Measurements from ENCODE around the gene HPD.

HPD gene

GRCh38 chr12:121845701-121846100 is 13.0 kb downstream of the HPD start:
- Histone ChIP-seq H3K9me3 (ENCODE audit: insufficient read depth, low read length, severe bottlenecking) (no peaks in the 10 kb centered on the region), H3K79me2 (ENCODE audit: insufficient read depth, low read length) (no peaks in the 10 kb centered on the region), H3K4me2 (ENCODE audit: insufficient read depth, low read length) (no peak overlapping the region), H3K27me3 (ENCODE audit: insufficient read depth, low read length, poor library complexity) (no peaks in the 10 kb centered on the region), H3K9ac (ENCODE audit: low read depth, low read length) (no peak overlapping the region), H3K4me3 (ENCODE audit: low read depth in 1 of 2, low read length in 2 of 2) (no peak overlapping the region), H4K20me1 (ENCODE audit: insufficient read depth, low read length) (no peaks in the 10 kb centered on the region), H3K36me3 (ENCODE audit: insufficient read depth, low read length) (no peaks in the 10 kb centered on the region), H3K27ac (ENCODE audit: low read length) (no peak overlapping the region), H2AFZ (ENCODE audit: low read depth, low read length) (no peak overlapping the region), H3K4me1 (ENCODE audit: insufficient read depth, low read length) (no peaks in the 10 kb centered on the region)
- ATAC-seq (ENCODE audit: insufficient read depth, low read depth) (no peak), DNase-seq (no peak)
- TF ChIP-seq EZH2 (IDR thresholded peaks at IDR 0.05; ENCODE audit: borderline replicate concordance, low read depth, low read length, severe bottlenecking) (no peak), CTCF (IDR thresholded peaks at IDR 0.05; ENCODE audit: borderline replicate concordance, extremely low read depth, low read length, poor library complexity, severe bottlenecking) (no peak)

GRCh38 chr12:121843236-121843982 is 15.2 kb downstream of the HPD start:
- H3K36me3 ChIP-seq (ENCODE audit: insufficient read depth, low read length), result no peaks in the 10 kb centered on the region
- no peak overlapping the region for H3K4me3 ChIP-seq (ENCODE audit: low read depth in 1 of 2, low read length in 2 of 2)
- no peaks in the 10 kb centered on the region for H3K9me3 ChIP-seq (ENCODE audit: insufficient read depth, low read length, severe bottlenecking)
- DNase-seq, result no peak
- no peaks in the 10 kb centered on the region for H3K79me2 ChIP-seq (ENCODE audit: insufficient read depth, low read length)
- H3K27me3 ChIP-seq (ENCODE audit: insufficient read depth, low read length, poor library complexity), result no peaks in the 10 kb centered on the region
- H3K27ac ChIP-seq (ENCODE audit: low read length), result no peak overlapping the region
- peaks cover 17% of the 10 kb centered on the region for H3K4me1 ChIP-seq (ENCODE audit: insufficient read depth, low read length)
- ATAC-seq (ENCODE audit: insufficient read depth, low read depth), result no peak
- no peak overlapping the region for H2AFZ ChIP-seq (ENCODE audit: low read depth, low read length)
- TF ChIP-seq EZH2 (IDR thresholded peaks at IDR 0.05; ENCODE audit: borderline replicate concordance, low read depth, low read length, severe bottlenecking), result no peak
- TF ChIP-seq CTCF (IDR thresholded peaks at IDR 0.05; ENCODE audit: borderline replicate concordance, extremely low read depth, low read length, poor library complexity, severe bottlenecking), result no peak
- H3K4me2 ChIP-seq (ENCODE audit: insufficient read depth, low read length), result no peak overlapping the region
- no peak overlapping the region for H3K9ac ChIP-seq (ENCODE audit: low read depth, low read length)
- H4K20me1 ChIP-seq (ENCODE audit: insufficient read depth, low read length), result no peaks in the 10 kb centered on the region

- peak overlapping the region; percentile 100 for H2AFZ ChIP-seq (ENCODE audit: low read depth, low read length)
- H4K20me1 ChIP-seq (ENCODE audit: insufficient read depth, low read length), result no peaks in the 10 kb centered on the region
- no peaks in the 10 kb centered on the region for H3K36me3 ChIP-seq (ENCODE audit: insufficient read depth, low read length)
- H3K27me3 ChIP-seq (ENCODE audit: insufficient read depth, low read length, poor library complexity), result no peaks in the 10 kb centered on the region
- peak overlapping the region; percentile 83 for H3K9ac ChIP-seq (ENCODE audit: low read depth, low read length)
- no peak for DNase-seq
- peak overlapping the region; percentile 99 for H3K4me2 ChIP-seq (ENCODE audit: insufficient read depth, low read length)
- H3K9me3 ChIP-seq (ENCODE audit: insufficient read depth, low read length, severe bottlenecking), result no peaks in the 10 kb centered on the region
- TF ChIP-seq CTCF (IDR thresholded peaks at IDR 0.05; ENCODE audit: borderline replicate concordance, extremely low read depth, low read length, poor library complexity, severe bottlenecking) (peak; percentile 7), EZH2 (IDR thresholded peaks at IDR 0.05; ENCODE audit: borderline replicate concordance, low read depth, low read length, severe bottlenecking) (no peak)
- ATAC-seq (ENCODE audit: insufficient read depth, low read depth), result no peak
- H3K4me1 ChIP-seq (ENCODE audit: insufficient read depth, low read length), result peaks cover 17% of the 10 kb centered on the region
- H3K27ac ChIP-seq (ENCODE audit: low read length), result peak overlapping the region; percentile 88
- H3K79me2 ChIP-seq (ENCODE audit: insufficient read depth, low read length), result no peaks in the 10 kb centered on the region
- H3K4me3 ChIP-seq (ENCODE audit: low read depth in 1 of 2, low read length in 2 of 2), result peak overlapping the region; percentile 74 to 98
Measured at GRCh38 chr12:121839993-121840761, 18.5 kb downstream of the HPD start.
